CD4-positive, alpha-beta T cell treated with Interleukin-6 for 4 hours (primary cell): Measurements from ENCODE around the gene DSTN.

ENCODE experiments used
- DNase-seq: peaks from one replicate; pipeline ENCODE4 v3.0.0-alpha.2; 2020; ENCODE audit warnings: mixed read lengths

The DSTN gene

GRCh38 chr20:17584689-17585088, 14.8 kb downstream of the DSTN start:
- no peak for DNase-seq

- no peak for DNase-seq
These were observed 16.4 kb downstream of the DSTN start for GRCh38 chr20:17586250-17586649.

GRCh38 chr20:17587148-17587547, 17.3 kb downstream of the DSTN start:
- no peak for DNase-seq

GRCh38 chr20:17587824-17588223, 17.9 kb downstream of the DSTN start:
- DNase-seq, result no peak

- DNase-seq, result no peak
These were observed 19.4 kb downstream of the DSTN start for GRCh38 chr20:17589161-17589834.

- DNase-seq, result no peak
These were observed 20.4 kb downstream of the DSTN start for GRCh38 chr20:17590245-17590644.

GRCh38 chr20:17593902-17594301, 24.0 kb downstream of the DSTN start:
- no peak for DNase-seq

GRCh38 chr20:17594443-17594842, 24.6 kb downstream of the DSTN start:
- no peak for DNase-seq

GRCh38 chr20:17595856-17596255, 26.0 kb downstream of the DSTN start:
- no peak for DNase-seq

- no peak for DNase-seq
These were observed 28.2 kb downstream of the DSTN start for GRCh38 chr20:17598013-17598550.

- no peak for DNase-seq
These were observed 32.1 kb downstream of the DSTN start for GRCh38 chr20:17601957-17602356.

GRCh38 chr20:17602493-17602892, 32.6 kb downstream of the DSTN start:
- DNase-seq, result no peak

GRCh38 chr20:17605131-17605660, 35.3 kb downstream of the DSTN start:
- no peak for DNase-seq

- no peak for DNase-seq
These were observed 36.1 kb downstream of the DSTN start for GRCh38 chr20:17606001-17606400.

GRCh38 chr20:17608701-17609497, 39.0 kb downstream of the DSTN start:
- no peak for DNase-seq

GRCh38 chr20:17609811-17610377, 40.0 kb downstream of the DSTN start:
- no peak for DNase-seq

- peak; percentile 81 for DNase-seq
These were observed 40.9 kb downstream of the DSTN start for GRCh38 chr20:17610566-17611289.

- DNase-seq, result peak; percentile 31
These were observed 41.3 kb downstream of the DSTN start for GRCh38 chr20:17611290-17611539.

- DNase-seq, result no peak
These were observed 41.8 kb downstream of the DSTN start for GRCh38 chr20:17611540-17612286.

GRCh38 chr20:17612287-17612991, 42.6 kb downstream of the DSTN start:
- peak; percentile 45 for DNase-seq

- no peak for DNase-seq
These were observed 43.1 kb downstream of the DSTN start for GRCh38 chr20:17612992-17613327.
